Measurements from ENCODE around the gene ANKRD12. TPM values are rescaled to one million over a fixed set of nuclear protein-coding genes. Genes with fewer than 3 reads are reported as not detected.

Gene ANKRD12
- total and polyA plus RNA-seq, 2 of the 4 experiments (the other 2 are of a cell fraction), result 2.6 to 12.9 TPM

DNA sequence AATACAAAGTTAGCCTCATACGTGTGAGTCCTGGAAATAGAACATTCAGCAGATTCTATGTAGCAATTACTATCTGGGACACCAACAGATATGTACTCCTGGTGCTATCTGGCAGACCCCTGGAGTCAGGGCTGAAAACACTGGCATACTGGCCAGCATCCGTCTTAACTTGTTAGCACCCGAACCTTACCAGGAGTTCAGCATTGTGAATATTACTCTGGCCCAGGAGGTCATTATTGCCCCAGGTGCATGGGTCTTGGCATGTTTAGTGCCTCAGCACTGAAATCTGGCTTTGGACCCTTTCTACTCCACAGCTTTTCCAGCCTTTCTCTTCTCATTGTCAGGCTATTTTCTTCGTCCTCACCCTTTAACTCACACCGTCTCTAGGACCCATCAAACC lies 46.0 kb upstream of the ANKRD12 start:
- Histone ChIP-seq H3K9me3 (ENCODE audit: control insufficient read depth, insufficient read depth, low read length) (no peaks in the 10 kb centered on the region), H2AFZ (replicated peaks; ENCODE audit: low read length, poor library complexity) (no peak overlapping the region), H3K4ac (ENCODE audit: low read depth, low read length) (no peak overlapping the region), H4K91ac (ENCODE audit: insufficient read depth, low read depth, low read length) (no peak overlapping the region), H3K27ac (ENCODE audit: insufficient read depth, low read length) (no peak overlapping the region), H3K4me1 (ENCODE audit: control insufficient read depth, insufficient read depth, low read length) (peaks cover 12% of the 10 kb centered on the region), H3K18ac (ENCODE audit: low read depth, low read length) (no peak overlapping the region; the same call in 1 of the 2 replicates), H4K8ac (ENCODE audit: low read depth in 2 of 2, low read length in 2 of 2) (no peak overlapping the region), H3K4me3 (ENCODE audit: insufficient read depth, low read depth, low read length) (no peak overlapping the region), H3K79me1 (ENCODE audit: low read depth in 1 of 2, low read length in 2 of 2) (0 out of 4 replicates have a peak, but pooled peaks cover 0 to 5% of the 10 kb centered on the region in 2 experiments), H2AK9ac (replicated peaks; ENCODE audit: low read depth, low read length, poor library complexity) (no peak overlapping the region), H4K20me1 (ENCODE audit: insufficient read depth, low read length) (no peaks in the 10 kb centered on the region), H3K9ac (ENCODE audit: low read depth, low read length) (no peak overlapping the region), H3K27me3 (ENCODE audit: control insufficient read depth, insufficient read depth, low read length) (no peaks in the 10 kb centered on the region), H3K36me3 (ENCODE audit: control insufficient read depth, insufficient read depth, low read length) (no peaks in the 10 kb centered on the region), H2AK5ac (ENCODE audit: low read depth, low read length) (no peak overlapping the region), H3K14ac (replicated peaks; ENCODE audit: low read depth, low read length) (no peak overlapping the region), H3K9me1 (ENCODE audit: insufficient read depth, low read length) (peaks cover 17% of the 10 kb centered on the region), H4K5ac (ENCODE audit: low read depth, low read length) (no peak overlapping the region), H3K56ac (ENCODE audit: extremely low read depth, insufficient read depth, low read length) (no peak overlapping the region), H2BK15ac (ENCODE audit: low read depth, low read length) (peak overlapping the region; percentile 50; the same call in 1 of the 3 replicates), H2BK120ac (ENCODE audit: low read depth, low read length) (no peak overlapping the region), H3K23ac (ENCODE audit: low read depth, low read length) (no peak overlapping the region), H2BK20ac (ENCODE audit: low read depth, low read length) (no peak overlapping the region), H2BK5ac (ENCODE audit: low read depth, low read length, poor library complexity, severe bottlenecking) (no peak overlapping the region), H3K4me2 (ENCODE audit: low read depth, low read length) (no peak overlapping the region)
- no TSS peak for BruUV-seq (replicated peaks)
- dilution Hi-C loops (cut with HindIII; ENCODE audit: low sequenced_read_pairs, unreplicated experiment) (no loop called here), in situ Hi-C loops (cut with MboI; ENCODE audit: low sequenced_read_pairs) (no loop called here), intact Hi-C loops (cut with micrococcal nuclease) (no loop called here)
- WGBS, 2 experiments (ENCODE audit: extremely low coverage in 2 of 2, insufficient read length in 1 of 2), result 92% methylated on average over 2 of the region's 5 CpGs; no CpG with 5 or more reads in 1 of the 2 experiments
- ChIA-PET CTCF (interaction anchor here (1.1 kb wide), 1 partner anchor 409 kb away, joined by 4 read pairs; no protein-coding TSS in a partner anchor), POLR2A (ENCODE audit: unreplicated experiment) (interaction anchor here (0.7 kb wide), 1 partner anchor 63 kb away, joined by 6 read pairs; no protein-coding TSS in a partner anchor)
- DNase-seq (no peak), ATAC-seq (ENCODE audit: low read depth) (no peak)
- TF ChIP-seq BHLHE40 (IDR thresholded peaks at IDR 0.05; ENCODE audit: low read depth, low read length) (no peak), CTCF (conservative IDR thresholded peaks at IDR 0.05; ENCODE audit: low read depth, low read length) (no peak), NFE2L2 (IDR thresholded peaks at IDR 0.05; ENCODE audit: low read depth, low read length) (no peak)
